IMR-90 (cell line): ENCODE data around the gene OR8B3. TPM values are rescaled to one million over a fixed set of nuclear protein-coding genes. Genes with fewer than 3 reads are reported as not detected.

Source experiments
- ATAC-seq: fragments of 200-7000 bp; cut with Tn5 transposase; 2 replicates; pipeline ENCODE4 v1.9.1; 2020; ENCODE audit warnings: low read depth, mild to moderate bottlenecking, moderate library complexity
- BruUV-seq: library from RNA; stranded (reverse); fragments of 400-500 nt; replicated peaks from 2 replicates; lab custom pipeline; 2021; lab: Mats Ljungman, UMichigan
- CTCF ChIA-PET: fragments of 300-600 bp; formaldehyde crosslinking; extraction: SDS; loops from one replicate; lab custom pipeline; 2021; ENCODE audit warnings: antibody characterized with exemption; lab: Yijun Ruan, JAX
- POLR2A ChIA-PET: fragments of 300-600 bp; sonication (Branson Sonifier 250); formaldehyde crosslinking; loops from one replicate; lab custom pipeline; 2022; ENCODE audit warnings: antibody characterized with exemption; ENCODE audit not compliant: unreplicated experiment; lab: Charles Lee
- DNase-seq: peaks from one replicate; pipeline ENCODE4 v3.0.0; 2013
- H2AFZ ChIP-seq: replicated peaks from 2 replicates; pipeline ENCODE3; 2013; ENCODE audit warnings: low read length, mild to moderate bottlenecking; ENCODE audit not compliant: poor library complexity
- H2AK5ac ChIP-seq: 2 replicates; pipeline ENCODE4 v1.6.1; 2013; ENCODE audit warnings: low read depth, low read length, inconsistent platforms
- H2AK9ac ChIP-seq: replicated peaks from 2 replicates; pipeline ENCODE3; 2013; ENCODE audit warnings: mild to moderate bottlenecking, low read depth, low read length, moderate library complexity; ENCODE audit not compliant: poor library complexity
- H2BK120ac ChIP-seq: 2 replicates; pipeline ENCODE4 v1.6.1; 2013; ENCODE audit warnings: low read depth, low read length, inconsistent platforms
- H2BK15ac ChIP-seq: 3 replicates; pipeline ENCODE4 v1.6.1; 2013; ENCODE audit warnings: low read depth, low read length, inconsistent platforms
- H2BK20ac ChIP-seq: 2 replicates; pipeline ENCODE4 v1.6.1; 2013; ENCODE audit warnings: low read depth, mild to moderate bottlenecking, inconsistent platforms, low read length, moderate library complexity
- H2BK5ac ChIP-seq: 2 replicates; pipeline ENCODE4 v1.6.1; 2013; ENCODE audit warnings: mild to moderate bottlenecking, low read depth, low read length, inconsistent platforms; ENCODE audit not compliant: poor library complexity, severe bottlenecking
- H3K14ac ChIP-seq: replicated peaks from 2 replicates; pipeline ENCODE4 v1.6.1; 2013; ENCODE audit warnings: low read depth, low read length, inconsistent platforms
- H3K18ac ChIP-seq: 2 replicates; pipeline ENCODE4 v1.6.1; 2013; ENCODE audit warnings: low read depth, low read length, control low read depth
- H3K23ac ChIP-seq: 2 replicates; pipeline ENCODE4 v1.6.1; 2013; ENCODE audit warnings: low read depth, low read length, inconsistent platforms
- H3K27ac ChIP-seq: 2 replicates; pipeline ENCODE4 v1.5.1; 2013; ENCODE audit warnings: mild to moderate bottlenecking, control low read depth, low read length; ENCODE audit not compliant: insufficient read depth
- H3K27me3 ChIP-seq: 2 replicates; pipeline ENCODE4 v1.6.1; 2013; ENCODE audit warnings: low read length; ENCODE audit not compliant: control insufficient read depth, insufficient read depth
- H3K36me3 ChIP-seq: 2 replicates; pipeline ENCODE4 v1.6.1; 2013; ENCODE audit warnings: low read length, mixed read lengths; ENCODE audit not compliant: control insufficient read depth, insufficient read depth
- H3K4ac ChIP-seq: 2 replicates; pipeline ENCODE4 v1.6.1; 2013; ENCODE audit warnings: low read depth, low read length, inconsistent platforms
- H3K4me1 ChIP-seq: 2 replicates; pipeline ENCODE4 v1.6.1; 2013; ENCODE audit warnings: low read length, mixed read lengths; ENCODE audit not compliant: control insufficient read depth, insufficient read depth
- H3K4me2 ChIP-seq: 2 replicates; pipeline ENCODE4 v1.6.1; 2013; ENCODE audit warnings: low read depth, mild to moderate bottlenecking, control low read depth, low read length, moderate library complexity
- H3K4me3 ChIP-seq: 2 replicates; pipeline ENCODE4 v1.5.1; 2013; ENCODE audit warnings: low read depth, mild to moderate bottlenecking, control low read depth, low read length, moderate library complexity; ENCODE audit not compliant: insufficient read depth
- H3K56ac ChIP-seq: 2 replicates; pipeline ENCODE4 v1.6.1; 2013; ENCODE audit warnings: low read length, inconsistent platforms; ENCODE audit not compliant: insufficient read depth; ENCODE audit errors: extremely low read depth
- H3K79me1 ChIP-seq, 2 experiments: 2 replicates each; pipeline ENCODE4 v1.6.1; 2013; ENCODE audit warnings: low read length in 2 of 2, inconsistent platforms in 1 of 2, low read depth in 1 of 2
- H3K9ac ChIP-seq: 2 replicates; pipeline ENCODE4 v1.6.1; 2013; ENCODE audit warnings: low read depth, low read length, control low read depth
- H3K9me1 ChIP-seq: 2 replicates; pipeline ENCODE4 v1.6.1; 2013; ENCODE audit warnings: low read length, inconsistent platforms; ENCODE audit not compliant: insufficient read depth
- H3K9me3 ChIP-seq: 2 replicates; pipeline ENCODE4 v1.6.1; 2013; ENCODE audit warnings: low read length; ENCODE audit not compliant: control insufficient read depth, insufficient read depth
- H4K20me1 ChIP-seq: 2 replicates; pipeline ENCODE4 v1.6.1; 2013; ENCODE audit warnings: low read length, inconsistent platforms; ENCODE audit not compliant: insufficient read depth
- H4K5ac ChIP-seq: 2 replicates; pipeline ENCODE4 v1.6.1; 2013; ENCODE audit warnings: mild to moderate bottlenecking, low read depth, low read length, control low read depth
- H4K8ac ChIP-seq, 2 experiments: 2 replicates each; pipeline ENCODE4 v1.6.1; 2013; ENCODE audit warnings: low read depth in 2 of 2, low read length in 2 of 2, control low read depth in 1 of 2, inconsistent platforms in 1 of 2
- H4K91ac ChIP-seq: 2 replicates; pipeline ENCODE4 v1.6.1; 2013; ENCODE audit warnings: low read depth, low read length, inconsistent platforms; ENCODE audit not compliant: insufficient read depth
- BHLHE40 ChIP-seq: fragments of 150-350 bp; IDR thresholded peaks from 2 replicates; pipeline ENCODE4 v1.6.1; 2016; ENCODE audit warnings: mild to moderate bottlenecking, low read depth, low read length
- CEBPB ChIP-seq: IDR thresholded peaks from 2 replicates; pipeline ENCODE4 v1.6.1; 2012; ENCODE audit warnings: low read depth, low read length, improper control_type of control experiment
- CHD1 ChIP-seq: IDR thresholded peaks from 2 replicates; pipeline ENCODE4 v1.6.1; 2012; ENCODE audit warnings: low read depth, low read length, improper control_type of control experiment
- MAFK ChIP-seq: IDR thresholded peaks from 2 replicates; pipeline ENCODE4 v1.6.1; 2012; ENCODE audit warnings: low read depth, low read length, improper control_type of control experiment
- NFE2L2 ChIP-seq: fragments of 150-350 bp; IDR thresholded peaks from 2 replicates; pipeline ENCODE4 v1.6.1; 2016; ENCODE audit warnings: low read depth, mild to moderate bottlenecking, low read length
- POLR2A ChIP-seq: IDR thresholded peaks from 2 replicates; pipeline ENCODE4 v1.6.1; 2012; ENCODE audit warnings: mild to moderate bottlenecking, low read depth, low read length
- RAD21 ChIP-seq: IDR thresholded peaks from 2 replicates; pipeline ENCODE4 v1.6.1; 2012; ENCODE audit warnings: low read length, improper control_type of control experiment
- RCOR1 ChIP-seq: IDR thresholded peaks from 2 replicates; pipeline ENCODE4 v1.6.1; 2012; ENCODE audit warnings: mild to moderate bottlenecking, low read length, improper control_type of control experiment; ENCODE audit not compliant: insufficient replicate concordance
- RFX5 ChIP-seq: IDR thresholded peaks from 2 replicates; pipeline ENCODE4 v1.8.0; 2012; ENCODE audit warnings: low read depth, mild to moderate bottlenecking, low read length, moderate library complexity
- SMC3 ChIP-seq: fragments of 150-350 bp; IDR thresholded peaks from 2 replicates; pipeline ENCODE4 v1.6.1; 2016; ENCODE audit warnings: low read depth, mild to moderate bottlenecking, antibody characterized with exemption, low read length, moderate library complexity
- USF2 ChIP-seq: fragments of 150-350 bp; IDR thresholded peaks from 2 replicates; pipeline ENCODE4 v1.6.1; 2017; ENCODE audit warnings: mild to moderate bottlenecking, antibody characterized with exemption, low read length, low read depth
- WGBS, 2 experiments: methylation state at CpG; one replicate each; pipeline versions ENCODE4 v1.1.5 to v1.1.7; 2013; ENCODE audit warnings: missing lambda C conversion rate in 2 of 2; ENCODE audit not compliant: insufficient read length in 1 of 2; ENCODE audit errors: extremely low coverage in 2 of 2; 5-methylcytosine and 5-hydroxymethylcytosine counted together
- dilution Hi-C: fragments of 300-500 bp; cut with HindIII; formaldehyde crosslinking; loops from one replicate; pipeline ENCODE4 v1.14.3; 2018; ENCODE audit warnings: low sequenced_read_pairs; ENCODE audit not compliant: unreplicated experiment
- in situ Hi-C: fragments of 300-500 bp; cut with MboI; formaldehyde crosslinking; loops from 3 replicates; pipeline ENCODE4 v1.14.3; 2019; ENCODE audit warnings: low sequenced_read_pairs, inconsistent platforms, mixed read lengths
- intact Hi-C: fragments of 100-400 bp; cut with micrococcal nuclease; formaldehyde crosslinking; loops from 2 replicates; pipeline ENCODE4 v1.10.0; 2022
- polyA plus RNA-seq, 3 experiments: library from polyadenylated mRNA; depleted of rRNA; stranded (reverse); fragments of >200 nt; gene quantifications; 2 replicates each; pipeline ENCODE4 v1.2.3, GENCODE V29; 2012; ENCODE audit warnings: low replicate concordance in 1 of 3
- total RNA-seq: library from RNA; depleted of rRNA; stranded (reverse); fragments of >200 nt; gene quantifications from 2 replicates; pipeline ENCODE4 v1.2.3, GENCODE V29; 2012
- TF ChIP-seq, protein P1 (sequence below): conservative IDR thresholded peaks from 2 replicates; pipeline ENCODE4 v1.5.1; 2012; ENCODE audit warnings: mild to moderate bottlenecking, low read depth, low read length, improper control_type of control experiment

OR8B3 gene
- total and polyA plus RNA-seq, 2 of the 4 experiments (the other 2 are of a cell fraction), result not detected

DNA sequence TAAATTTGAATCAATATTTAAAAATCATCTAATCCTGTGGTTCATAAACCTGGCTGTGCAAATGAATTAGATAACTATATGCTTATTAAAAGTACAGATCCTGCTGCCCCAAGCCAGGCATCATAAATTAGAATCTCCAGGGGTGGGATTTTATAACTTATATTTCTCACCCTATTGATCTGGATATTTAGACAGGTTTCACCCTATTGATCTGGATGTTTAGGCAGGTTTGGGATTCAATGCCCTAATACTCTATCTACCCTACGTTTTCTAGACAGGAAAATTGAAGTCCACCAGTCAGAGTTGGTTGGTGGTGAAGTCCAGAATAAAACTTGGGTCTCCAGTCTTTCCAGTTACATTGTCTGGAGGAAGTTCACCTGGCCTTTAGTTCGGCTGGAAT, 44.0 kb upstream of the OR8B3 start:
- H3K4ac ChIP-seq, result no peak overlapping the region
- H3K18ac ChIP-seq, result no peak overlapping the region
- no peak for DNase-seq
- no peak overlapping the region for H2AK9ac ChIP-seq
- BruUV-seq, result no TSS peak
- no peak overlapping the region for H3K14ac ChIP-seq
- no peaks in the 10 kb centered on the region for H3K36me3 ChIP-seq
- intact Hi-C loops (no loop called here), dilution Hi-C loops (no loop called here), in situ Hi-C loops (no loop called here)
- POLR2A ChIA-PET, result no interaction called here
- H4K5ac ChIP-seq, result no peak overlapping the region
- no peaks in the 10 kb centered on the region for H3K79me1 ChIP-seq
- H2AFZ ChIP-seq, result no peak overlapping the region
- H3K4me1 ChIP-seq, result no peaks in the 10 kb centered on the region
- H3K56ac ChIP-seq, result no peak overlapping the region
- H2AK5ac ChIP-seq, result no peak overlapping the region
- H3K27me3 ChIP-seq, result no peaks in the 10 kb centered on the region; the same call in 1 of the 2 replicates
- CTCF ChIA-PET, result interaction anchor here (0.6 kb wide), 2 partner anchors 26 to 40 kb away, joined by 3 read pairs; no protein-coding TSS in a partner anchor
- H2BK15ac ChIP-seq, result no peak overlapping the region
- H2BK5ac ChIP-seq, result no peak overlapping the region
- H4K91ac ChIP-seq, result no peak overlapping the region
- H2BK120ac ChIP-seq, result no peak overlapping the region
- no peaks in the 10 kb centered on the region for H4K20me1 ChIP-seq
- H3K4me2 ChIP-seq, result no peak overlapping the region
- no peak overlapping the region for H3K27ac ChIP-seq
- TF ChIP-seq MAFK (no peak), NFE2L2 (no peak), CHD1 (no peak), USF2 (no peak), BHLHE40 (no peak), RAD21 (no peak), SMC3 (no peak), RCOR1 (no peak), POLR2A (no peak), RFX5 (no peak), CEBPB (no peak)
- TF ChIP-seq, protein P1, sequence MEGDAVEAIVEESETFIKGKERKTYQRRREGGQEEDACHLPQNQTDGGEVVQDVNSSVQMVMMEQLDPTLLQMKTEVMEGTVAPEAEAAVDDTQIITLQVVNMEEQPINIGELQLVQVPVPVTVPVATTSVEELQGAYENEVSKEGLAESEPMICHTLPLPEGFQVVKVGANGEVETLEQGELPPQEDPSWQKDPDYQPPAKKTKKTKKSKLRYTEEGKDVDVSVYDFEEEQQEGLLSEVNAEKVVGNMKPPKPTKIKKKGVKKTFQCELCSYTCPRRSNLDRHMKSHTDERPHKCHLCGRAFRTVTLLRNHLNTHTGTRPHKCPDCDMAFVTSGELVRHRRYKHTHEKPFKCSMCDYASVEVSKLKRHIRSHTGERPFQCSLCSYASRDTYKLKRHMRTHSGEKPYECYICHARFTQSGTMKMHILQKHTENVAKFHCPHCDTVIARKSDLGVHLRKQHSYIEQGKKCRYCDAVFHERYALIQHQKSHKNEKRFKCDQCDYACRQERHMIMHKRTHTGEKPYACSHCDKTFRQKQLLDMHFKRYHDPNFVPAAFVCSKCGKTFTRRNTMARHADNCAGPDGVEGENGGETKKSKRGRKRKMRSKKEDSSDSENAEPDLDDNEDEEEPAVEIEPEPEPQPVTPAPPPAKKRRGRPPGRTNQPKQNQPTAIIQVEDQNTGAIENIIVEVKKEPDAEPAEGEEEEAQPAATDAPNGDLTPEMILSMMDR, result no peak
- no peaks in the 10 kb centered on the region for H3K9me1 ChIP-seq
- no peak overlapping the region for H3K23ac ChIP-seq
- no peak overlapping the region for H3K4me3 ChIP-seq
- WGBS, 2 experiments, result 0% methylated on average over 1 of the region's 2 CpGs; no CpG with 5 or more reads in 1 of the 2 experiments
- H3K9ac ChIP-seq, result no peak overlapping the region
- no peak overlapping the region for H2BK20ac ChIP-seq
- H4K8ac ChIP-seq, result no peak overlapping the region
- no peak for ATAC-seq
- H3K9me3 ChIP-seq, result no peaks in the 10 kb centered on the region
